GM23248 (cell line): ENCODE results near the gene ADCY6.

ENCODE experiments used
- EZH2 ChIP-seq: fragments of 200-600 bp; sonication (generic); IDR thresholded peaks from 2 replicates; pipeline ENCODE4 v1.6.1; 2018; ENCODE audit warnings: antibody characterized with exemption, mild to moderate bottlenecking; ENCODE audit not compliant: insufficient read depth, poor library complexity, severe bottlenecking
- EZH2phosphoT487 ChIP-seq: fragments of 200-600 bp; sonication (generic); IDR thresholded peaks from 2 replicates; pipeline ENCODE4 v1.6.1; 2018; ENCODE audit warnings: antibody characterized with exemption, moderate library complexity, mild to moderate bottlenecking, low read depth; ENCODE audit not compliant: insufficient read depth

GRCh38 chr12:48773686-48774085 lies 15.2 kb downstream of the ADCY6 start:
- TF ChIP-seq EZH2 (no peak), EZH2phosphoT487 (no peak)
